Mucosa of descending colon (tissue), 3 donors: ENCODE measurements around the gene CCDC40. TPM values are rescaled to one million over a fixed set of nuclear protein-coding genes. Genes with fewer than 3 reads are reported as not detected.
A peak's percentile ranks its signal among the peaks of the same experiment; 100 is the strongest.
"Not testable (repeated sequence)": the region's sequence is repeated elsewhere in the genome, so short reads cannot be mapped to it uniquely, and the experiment has no call there.

Experiments
- ATAC-seq: fragments of 200-7000 bp; cut with Tn5 transposase; one replicate; pipeline ENCODE4 v1.9.1; 2020; ENCODE audit warnings: mild to moderate bottlenecking, moderate library complexity
- DNase-seq, 3 donors: peaks; one replicate each; pipeline ENCODE4 v3.0.0-alpha.2; 2020
- H3K36me3 ChIP-seq: fragments of 200-600 bp; one replicate; pipeline ENCODE4 v1.8.0; 2021; ENCODE audit warnings: low read depth, mild to moderate bottlenecking
- H3K4me1 ChIP-seq: fragments of 200-600 bp; one replicate; pipeline ENCODE4 v1.8.0; 2021; ENCODE audit warnings: low read depth, mild to moderate bottlenecking
- H3K4me3 ChIP-seq: fragments of 200-600 bp; one replicate; pipeline ENCODE4 v1.8.0; 2021; ENCODE audit warnings: mild to moderate bottlenecking
- H3K9me3 ChIP-seq: fragments of 200-600 bp; one replicate; pipeline ENCODE4 v1.8.0; 2021; ENCODE audit warnings: mild to moderate bottlenecking
- intact Hi-C, 2 donors: fragments of 100-400 bp; cut with DNase I in 1 of 2; cut with micrococcal nuclease in 1 of 2; formaldehyde crosslinking; loops; one replicate each; pipeline versions ENCODE4 v1.11.0 to v1.11.1; 2022; cut with DNase I, micrococcal nuclease
- total RNA-seq, 3 donors: library from RNA; stranded (reverse); fragmentation: NEBNext Ultra II Directional in 2 of 3; extraction: Animal tissue kit (Norgen Biotek cat#: 25700) in 2 of 3; gene quantifications; one replicate each; pipeline versions ENCODE4 v1.2.1 to v1.2.4, GENCODE V29; 2021 to 2023
- TF ChIP-seq, protein P1 (sequence below): fragments of 200-600 bp; IDR thresholded peaks from one replicate; pipeline ENCODE4 v1.8.0; 2022; ENCODE audit warnings: antibody characterized with exemption, mild to moderate bottlenecking
- donor health status: DM: no; HTN: no; CAD: no; lungs with moderate emphysema.
- donor health status: DM: no; HTN: no; CAD: no.
- donor health status: DM: no; HTN: yes; CAD: no.

CCDC40 gene
- total RNA-seq, 3 donors from 2014 or later: 2.1 to 5.9 (median 2.7) TPM

DNA sequence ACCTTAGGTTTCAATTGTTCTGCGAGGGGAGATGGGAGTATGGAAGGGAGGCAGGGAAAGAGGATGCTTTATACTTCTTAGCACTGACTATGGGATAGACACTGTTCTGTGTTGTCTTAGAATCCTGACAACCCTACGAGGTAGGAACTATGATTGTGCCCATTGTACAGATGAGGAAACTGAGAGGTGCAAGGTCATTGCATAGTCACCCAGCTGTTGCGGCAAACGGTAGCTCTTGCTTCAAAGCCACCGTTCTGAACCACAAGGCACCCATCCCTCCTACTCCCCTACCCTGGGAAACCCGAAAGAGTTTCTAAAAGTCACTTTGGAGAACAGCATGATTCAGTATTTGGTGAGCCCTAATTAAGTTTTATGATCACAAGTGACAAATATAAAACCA lies 7.5 kb downstream of the CCDC40 start:
- intact Hi-C loops: no loop called here
- TF ChIP-seq, protein P1, sequence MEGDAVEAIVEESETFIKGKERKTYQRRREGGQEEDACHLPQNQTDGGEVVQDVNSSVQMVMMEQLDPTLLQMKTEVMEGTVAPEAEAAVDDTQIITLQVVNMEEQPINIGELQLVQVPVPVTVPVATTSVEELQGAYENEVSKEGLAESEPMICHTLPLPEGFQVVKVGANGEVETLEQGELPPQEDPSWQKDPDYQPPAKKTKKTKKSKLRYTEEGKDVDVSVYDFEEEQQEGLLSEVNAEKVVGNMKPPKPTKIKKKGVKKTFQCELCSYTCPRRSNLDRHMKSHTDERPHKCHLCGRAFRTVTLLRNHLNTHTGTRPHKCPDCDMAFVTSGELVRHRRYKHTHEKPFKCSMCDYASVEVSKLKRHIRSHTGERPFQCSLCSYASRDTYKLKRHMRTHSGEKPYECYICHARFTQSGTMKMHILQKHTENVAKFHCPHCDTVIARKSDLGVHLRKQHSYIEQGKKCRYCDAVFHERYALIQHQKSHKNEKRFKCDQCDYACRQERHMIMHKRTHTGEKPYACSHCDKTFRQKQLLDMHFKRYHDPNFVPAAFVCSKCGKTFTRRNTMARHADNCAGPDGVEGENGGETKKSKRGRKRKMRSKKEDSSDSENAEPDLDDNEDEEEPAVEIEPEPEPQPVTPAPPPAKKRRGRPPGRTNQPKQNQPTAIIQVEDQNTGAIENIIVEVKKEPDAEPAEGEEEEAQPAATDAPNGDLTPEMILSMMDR: no peak
- Histone ChIP-seq H3K36me3 (no peaks in the 10 kb centered on the region), H3K4me1 (no peaks in the 10 kb centered on the region), H3K4me3 (no peak overlapping the region), H3K9me3 (no peaks in the 10 kb centered on the region)
- ATAC-seq: no peak
- no peak for DNase-seq

DNA sequence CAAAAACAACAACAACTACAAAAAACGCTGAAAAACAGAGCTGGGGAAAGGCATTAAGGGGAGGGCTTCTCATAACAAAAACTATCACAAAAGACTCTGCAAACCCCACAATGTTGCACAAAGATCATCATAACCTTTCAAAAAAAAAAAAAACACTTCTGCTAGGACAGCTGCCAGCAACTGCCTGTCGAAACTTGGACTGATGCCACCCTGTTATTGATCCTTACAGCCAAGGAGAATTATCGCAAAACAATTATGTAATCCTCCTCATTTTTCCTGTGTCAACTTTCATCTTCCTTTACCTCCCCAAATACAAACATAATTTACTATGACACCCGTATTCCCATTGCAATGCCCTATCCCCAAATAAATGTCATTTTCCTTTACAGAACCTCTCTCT lies 9.3 kb downstream of the CCDC40 start:
- intact Hi-C loops: no loop called here
- H3K36me3 ChIP-seq: no peaks in the 10 kb centered on the region
- DNase-seq: peak in 1 of 3 donors; percentile 42

DNA sequence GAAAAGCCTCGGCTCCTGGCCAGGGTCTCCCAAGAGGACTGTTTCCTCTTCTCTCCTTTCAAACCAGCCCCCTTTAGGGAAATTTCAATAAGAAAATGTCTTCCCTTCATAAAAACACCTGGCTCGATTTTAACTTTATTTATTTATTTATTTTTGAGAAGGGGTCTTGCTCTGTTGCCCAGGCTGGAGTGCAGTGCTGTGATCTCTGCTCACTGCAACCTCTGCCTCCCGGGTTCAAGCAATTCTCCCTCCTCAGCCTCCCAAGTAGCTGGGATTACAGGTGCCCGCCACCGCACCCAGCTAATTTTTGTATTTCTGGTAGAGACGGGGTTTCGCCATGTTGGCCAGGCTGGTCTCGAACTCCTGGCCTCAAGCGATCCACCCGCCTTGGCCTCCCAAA lies 10.3 kb downstream of the CCDC40 start:
- ATAC-seq, H3K4me1 ChIP-seq, H3K36me3 ChIP-seq, H3K9me3 ChIP-seq, intact Hi-C loops, H3K4me3 ChIP-seq: not testable (repeated sequence)
- DNase-seq: peak in 1 of 3 donors; percentile 4

More for the DNA sequence above, 9.3 kb downstream of the CCDC40 start:
- no peaks in the 10 kb centered on the region for H3K4me1 ChIP-seq
- H3K4me3 ChIP-seq: no peak overlapping the region
- TF ChIP-seq, protein P1: no peak
- no peaks in the 10 kb centered on the region for H3K9me3 ChIP-seq
- ATAC-seq: peak; percentile 36

DNA sequence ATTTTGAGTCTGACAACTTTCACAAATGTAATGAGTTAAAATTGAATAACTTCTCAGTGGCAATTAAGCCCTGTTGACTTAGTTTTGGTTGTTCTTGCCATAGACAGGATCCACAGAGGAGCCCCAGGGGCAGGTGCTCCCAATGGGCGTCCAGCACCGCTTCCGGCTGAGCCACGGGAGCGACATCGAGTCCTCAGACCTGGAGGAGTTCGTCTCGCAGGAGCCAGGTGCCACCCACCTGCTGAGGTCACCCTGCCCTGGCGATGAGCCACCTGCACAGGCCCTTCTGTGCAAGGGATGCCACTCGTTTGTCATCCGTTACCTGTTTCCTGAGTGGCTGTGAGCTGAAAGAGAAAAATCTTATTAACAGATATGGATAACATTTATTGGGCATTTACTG lies 10.7 kb downstream of the CCDC40 start:
- intact Hi-C loops: no loop called here
- H3K4me3 ChIP-seq: no peak overlapping the region
- no peaks in the 10 kb centered on the region for H3K36me3 ChIP-seq

DNA sequence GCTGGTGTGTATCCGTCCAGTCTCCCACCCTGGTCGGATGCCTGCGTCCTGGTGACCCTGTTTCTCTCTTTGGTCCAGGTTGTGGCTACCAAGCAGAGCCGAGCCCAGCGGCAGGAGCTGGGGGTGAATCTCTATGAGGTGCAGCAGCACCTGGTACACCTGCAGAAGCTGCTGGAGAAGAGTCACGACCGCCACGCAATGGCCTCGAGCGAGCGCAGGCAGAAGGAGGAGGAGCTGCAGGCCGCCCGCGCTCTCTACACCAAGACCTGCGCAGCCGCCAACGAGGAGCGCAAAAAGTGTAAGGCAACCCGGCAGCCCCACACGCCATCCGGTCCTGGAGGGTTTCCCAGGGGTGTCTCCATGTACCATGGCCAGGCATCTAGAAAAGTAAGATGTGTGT lies 13.5 kb downstream of the CCDC40 start:
- Histone ChIP-seq H3K4me3 (no peak overlapping the region), H3K36me3 (no peaks in the 10 kb centered on the region), H3K9me3 (no peaks in the 10 kb centered on the region), H3K4me1 (no peaks in the 10 kb centered on the region)
- intact Hi-C loops: no loop called here
- peak in 2 of 3 donors; percentile 15 to 32 for DNase-seq
- TF ChIP-seq, protein P1: no peak
- no peak for ATAC-seq

More for the DNA sequence above, 10.7 kb downstream of the CCDC40 start:
- TF ChIP-seq, protein P1: no peak
- no peaks in the 10 kb centered on the region for H3K4me1 ChIP-seq
- DNase-seq: peak in 1 of 3 donors; percentile 37
- H3K9me3 ChIP-seq: no peaks in the 10 kb centered on the region
- no peak for ATAC-seq

DNA sequence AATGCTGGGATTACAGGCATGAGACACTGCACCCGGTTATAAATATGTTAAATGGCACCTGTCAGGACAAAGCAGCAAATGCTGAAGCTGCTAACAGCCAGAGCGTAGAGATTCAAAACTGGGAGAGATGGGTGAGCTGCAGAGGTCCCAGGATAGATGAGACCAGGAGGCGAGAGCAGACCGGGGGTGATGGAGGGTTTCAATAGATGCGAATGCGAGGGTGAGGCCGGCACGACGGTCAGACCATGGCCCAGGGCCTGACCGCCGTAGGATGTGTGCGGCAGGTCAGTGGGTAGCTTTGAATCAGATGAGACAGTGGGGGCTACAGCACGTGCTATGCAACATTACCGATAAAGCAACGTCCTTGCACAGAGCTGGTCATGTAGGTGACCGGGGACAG lies 14.3 kb downstream of the CCDC40 start:
- H3K9me3 ChIP-seq: no peaks in the 10 kb centered on the region

More for the DNA sequence above, 14.3 kb downstream of the CCDC40 start:
- TF ChIP-seq, protein P1: no peak
- Histone ChIP-seq H3K4me3 (no peak overlapping the region), H3K4me1 (no peaks in the 10 kb centered on the region), H3K36me3 (no peaks in the 10 kb centered on the region)
- intact Hi-C loops: no loop called here
- ATAC-seq (no peak), DNase-seq (peak in 1 of 3 donors; percentile 8)
